ENCODE results near the gene TMPRSS11D.
A peak's percentile ranks its signal among the peaks of the same experiment; 100 is the strongest.

The TMPRSS11D gene

GRCh38 chr4:67885762-67886161 lies 2.0 kb upstream of the TMPRSS11D start:
- peak in 2 of 3 experiments; percentile 3 to 21 for DNase-seq

DNA sequence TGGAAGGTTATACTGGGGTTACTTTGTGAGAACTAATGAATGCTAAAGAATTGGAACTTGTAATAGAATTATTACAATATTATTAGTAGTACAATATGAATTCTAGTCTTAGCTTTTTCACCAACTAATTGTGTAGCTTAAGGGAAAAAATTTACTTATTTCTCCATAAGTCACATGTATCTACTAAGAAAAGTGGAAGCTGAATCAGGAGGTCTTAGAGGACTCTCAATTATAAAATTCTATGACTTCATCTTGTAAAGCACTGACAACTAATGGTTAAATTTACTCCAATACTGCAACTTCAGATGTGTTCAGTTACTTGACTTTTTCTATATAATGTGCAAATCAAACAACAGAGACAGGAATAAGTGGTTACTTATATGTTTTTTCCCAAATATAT lies 899 bp upstream of the TMPRSS11D start:
- DNase-seq: no peak

DNA sequence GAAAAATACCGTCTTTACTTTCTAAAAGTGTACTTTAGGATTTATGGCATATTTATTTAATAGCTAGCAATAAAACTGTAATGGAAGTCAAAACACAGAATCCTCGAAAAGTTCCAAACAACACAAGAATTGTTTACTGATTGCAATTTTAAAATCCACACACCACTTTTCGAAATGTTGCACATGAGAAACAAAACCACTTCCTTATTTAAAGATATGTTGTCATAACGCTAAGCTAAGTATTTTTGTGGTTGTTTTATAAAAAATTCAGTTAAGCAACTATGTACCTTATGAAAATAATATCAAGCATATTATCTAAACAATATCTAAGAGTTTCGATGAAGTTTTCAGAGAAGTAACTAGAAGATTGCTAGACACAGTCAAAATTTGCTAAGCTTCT lies 344 bp downstream of the TMPRSS11D start:
- DNase-seq: no peak

DNA sequence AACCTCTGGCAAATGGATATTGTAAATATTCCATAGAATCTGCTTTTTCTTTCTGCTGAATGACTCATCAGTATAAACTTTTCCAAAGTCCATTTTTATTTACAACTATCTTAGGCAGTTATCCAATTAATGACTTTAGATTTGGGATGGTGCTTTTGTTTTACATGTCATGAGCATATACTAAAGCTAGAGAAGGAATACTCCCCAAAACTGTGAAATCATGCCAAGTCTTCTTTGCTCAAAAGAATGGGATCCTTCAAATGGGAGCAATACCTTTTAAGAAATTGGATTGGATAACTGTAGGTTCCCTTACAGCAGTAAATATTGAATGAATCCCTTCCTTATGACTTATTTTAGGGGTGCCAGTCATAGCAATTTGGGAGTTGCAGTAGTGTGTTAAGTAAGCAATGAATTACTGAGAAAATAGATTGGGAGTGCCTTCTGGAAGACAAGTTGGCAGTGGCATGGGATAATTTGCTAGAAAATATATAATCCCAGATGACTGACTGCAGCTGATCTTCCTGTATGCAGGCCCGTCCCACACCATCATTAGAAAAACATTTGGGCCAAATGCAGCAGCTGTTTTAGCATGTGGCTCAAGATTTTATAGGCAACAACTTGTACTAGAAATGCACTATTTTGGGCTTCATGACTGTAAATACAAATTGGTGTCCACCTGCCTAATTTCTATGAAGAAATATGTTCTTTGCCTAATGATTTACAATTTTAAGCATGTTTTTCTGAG lies 2.8 kb downstream of the TMPRSS11D start:
- DNase-seq: no peak

- no peak for DNase-seq
These were observed 4.3 kb downstream of the TMPRSS11D start for GRCh38 chr4:67879486-67879885.

DNA sequence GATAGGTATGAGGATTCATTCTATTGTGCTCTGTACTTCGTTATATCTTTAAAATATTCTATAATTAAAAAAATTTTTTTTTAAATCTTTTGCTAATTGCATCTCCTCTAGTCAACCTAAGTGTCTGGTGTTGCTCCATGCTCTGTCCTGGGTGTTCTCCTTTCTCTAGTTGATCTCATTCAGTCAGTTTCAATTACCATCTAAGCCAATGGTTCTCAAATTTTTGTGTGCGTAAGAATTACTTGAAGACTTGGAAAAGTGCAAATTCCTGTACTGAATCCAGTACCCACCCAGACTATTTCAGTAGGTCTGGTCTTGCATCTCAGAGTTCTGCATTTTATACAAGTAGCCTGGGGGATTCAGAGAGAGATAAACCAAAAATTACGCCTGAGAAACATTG lies 6.7 kb downstream of the TMPRSS11D start:
- no peak for DNase-seq

- no peak for DNase-seq
These were observed 8.8 kb downstream of the TMPRSS11D start for GRCh38 chr4:67874986-67875385.

DNA sequence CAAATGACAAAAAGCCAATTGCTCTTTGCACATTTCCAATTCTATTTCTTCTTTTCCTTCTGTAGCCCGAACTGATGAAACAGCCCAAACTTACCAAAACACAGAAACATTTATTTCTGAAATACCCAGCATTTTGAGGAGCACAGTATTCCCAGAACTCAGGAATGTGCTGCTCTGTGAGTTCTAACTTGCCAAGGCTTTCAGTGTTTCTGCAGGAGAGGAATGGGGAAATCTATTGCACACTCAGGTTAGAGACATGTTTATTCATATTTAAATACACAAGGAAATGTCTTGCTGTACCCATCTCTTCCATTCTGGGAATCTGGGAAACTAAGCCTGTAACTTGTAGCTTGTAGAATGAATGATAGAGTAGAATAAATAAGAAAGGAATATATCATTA lies 10.7 kb downstream of the TMPRSS11D start:
- DNase-seq: no peak

- peak; percentile 9 to 61 (median 24) for DNase-seq
These were observed 11.9 kb downstream of the TMPRSS11D start for GRCh38 chr4:67871867-67872266.

DNA sequence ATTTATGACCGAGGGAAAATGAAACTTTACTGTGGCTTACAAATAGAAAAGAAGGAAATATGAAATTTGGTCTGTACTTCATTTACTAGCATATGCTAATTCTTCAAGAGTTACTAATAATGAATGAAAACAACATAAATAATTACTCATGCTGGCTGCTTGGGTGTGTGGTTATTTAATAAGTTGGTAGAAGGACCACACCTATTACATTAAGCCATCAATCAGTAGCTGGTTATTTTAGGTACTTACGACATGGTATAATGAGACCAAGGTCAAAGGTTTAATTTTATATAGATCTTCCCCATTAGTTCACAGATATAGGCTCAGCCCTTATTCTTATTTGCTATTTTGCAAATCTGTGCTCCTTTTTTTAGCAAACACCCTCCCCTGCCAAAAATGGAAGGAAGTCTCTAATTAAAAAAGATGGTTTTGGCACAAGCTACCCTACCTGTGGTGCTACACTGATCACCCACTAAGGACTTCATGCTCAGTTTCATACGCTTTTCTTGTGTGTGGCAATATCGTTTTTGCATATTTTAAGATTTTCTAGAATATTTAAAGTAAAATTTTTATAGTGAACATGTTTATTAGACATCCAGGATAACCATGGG lies 14.1 kb downstream of the TMPRSS11D start:
- no peak for DNase-seq

DNA sequence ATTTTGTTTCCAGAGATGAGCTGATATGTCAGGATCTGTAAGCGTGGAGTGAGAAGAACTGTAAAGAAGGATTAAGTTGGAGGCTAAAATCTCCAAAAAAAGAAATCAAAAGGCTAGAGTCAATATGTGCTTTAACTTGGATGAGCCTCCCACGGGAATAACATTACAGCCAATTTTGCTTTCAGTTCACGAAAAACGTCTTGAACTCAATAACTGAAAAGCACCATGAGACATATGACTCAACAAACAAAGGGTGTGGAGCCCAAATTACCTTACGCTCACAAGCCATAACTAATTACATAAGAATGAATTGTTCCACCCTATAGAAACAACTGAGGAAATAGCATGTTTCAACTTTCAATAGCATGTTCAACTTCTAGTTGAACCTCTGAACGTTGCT lies 22.3 kb downstream of the TMPRSS11D start:
- peak; percentile 20 to 45 (median 36) for DNase-seq

DNA sequence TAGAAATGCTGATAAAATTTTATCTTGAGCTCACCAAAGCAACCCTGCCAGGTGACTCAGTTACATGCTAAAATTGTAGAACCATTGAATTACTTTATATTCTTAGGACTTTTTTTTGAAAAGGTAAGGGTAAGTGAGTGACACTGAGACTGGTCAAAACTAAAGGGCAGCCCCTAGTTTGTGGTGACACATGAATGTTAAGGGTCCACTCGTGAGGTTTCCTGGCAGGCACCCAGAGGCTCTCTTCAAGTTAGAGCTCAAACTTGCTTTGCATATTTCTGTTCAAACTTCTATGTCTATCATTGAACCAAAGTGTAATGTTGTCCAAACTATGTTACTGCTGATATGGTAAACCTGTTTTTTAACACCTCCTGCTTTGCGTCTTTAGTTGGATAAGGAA lies 30.5 kb downstream of the TMPRSS11D start:
- DNase-seq: no peak

GRCh38 chr4:67820903-67821302 lies 62.9 kb downstream of the TMPRSS11D start:
- peak in 1 of 3 experiments; percentile 28 for DNase-seq

GRCh38 chr4:67810011-67810410 lies 73.8 kb downstream of the TMPRSS11D start:
- no peak for DNase-seq

GRCh38 chr4:67809502-67809901 lies 74.3 kb downstream of the TMPRSS11D start:
- no peak for DNase-seq

DNA sequence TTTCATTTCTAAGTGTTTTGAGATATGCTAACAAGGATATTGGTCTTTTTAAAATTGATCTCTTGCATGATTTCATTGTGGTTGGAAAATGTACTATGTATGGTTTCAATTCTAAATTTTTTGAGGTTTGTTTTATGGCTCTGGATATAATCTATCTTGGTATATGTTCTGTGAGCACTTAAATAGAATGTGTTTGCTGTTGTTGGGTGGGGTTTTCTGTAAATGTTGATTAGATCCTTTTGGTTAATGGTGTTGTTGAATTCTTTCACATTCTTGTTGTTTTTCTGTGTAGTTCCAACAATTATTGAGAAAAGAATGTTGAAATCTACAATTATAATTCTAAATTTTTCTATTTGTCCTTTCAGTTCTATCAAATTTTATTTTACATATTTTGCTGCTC lies 87.0 kb downstream of the TMPRSS11D start:
- DNase-seq: no peak

DNA sequence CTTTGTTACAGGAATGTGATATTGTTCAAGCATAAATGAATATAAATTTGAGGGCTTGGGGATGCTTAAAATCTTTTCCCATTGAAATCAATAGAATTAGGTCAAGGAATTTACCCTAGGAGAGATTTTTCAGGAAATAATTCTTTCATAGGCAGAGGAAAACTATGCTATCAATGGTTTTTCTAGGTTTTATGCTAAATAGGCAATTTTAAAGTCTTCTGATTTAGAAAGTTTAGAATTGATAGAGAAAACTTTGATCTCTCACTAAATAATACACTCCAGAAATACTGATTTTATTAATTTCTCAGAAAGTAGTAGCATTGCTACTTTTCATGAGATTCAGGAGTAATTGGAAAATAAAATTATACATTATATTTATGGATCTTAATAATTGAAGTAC lies 93.1 kb downstream of the TMPRSS11D start:
- DNase-seq: no peak

DNA sequence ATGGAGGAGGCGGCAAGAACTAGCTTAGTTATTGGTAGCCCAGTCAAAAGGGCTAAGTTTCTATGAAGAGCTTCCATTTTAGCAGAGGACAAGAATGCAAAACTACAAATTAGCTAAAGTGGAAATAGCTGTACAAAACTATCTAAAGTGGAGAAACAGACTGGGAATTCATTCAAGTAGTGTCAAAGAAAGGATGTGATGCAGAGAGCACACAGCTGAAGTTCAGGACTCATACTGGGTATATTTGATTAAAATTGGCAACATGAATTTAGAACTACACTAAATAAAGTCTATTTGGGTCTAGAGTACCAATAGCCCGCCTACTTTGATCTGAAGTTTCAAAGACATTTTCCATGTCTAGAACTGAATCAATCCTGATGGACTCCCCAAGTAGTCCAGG lies 96.5 kb downstream of the TMPRSS11D start:
- DNase-seq: no peak

GRCh38 chr4:67785528-67785927 lies 98.3 kb downstream of the TMPRSS11D start:
- DNase-seq: no peak

- peak in 2 of 3 experiments; percentile 23 to 73 for DNase-seq
These were observed 104.2 kb downstream of the TMPRSS11D start for GRCh38 chr4:67779631-67780030.

DNA sequence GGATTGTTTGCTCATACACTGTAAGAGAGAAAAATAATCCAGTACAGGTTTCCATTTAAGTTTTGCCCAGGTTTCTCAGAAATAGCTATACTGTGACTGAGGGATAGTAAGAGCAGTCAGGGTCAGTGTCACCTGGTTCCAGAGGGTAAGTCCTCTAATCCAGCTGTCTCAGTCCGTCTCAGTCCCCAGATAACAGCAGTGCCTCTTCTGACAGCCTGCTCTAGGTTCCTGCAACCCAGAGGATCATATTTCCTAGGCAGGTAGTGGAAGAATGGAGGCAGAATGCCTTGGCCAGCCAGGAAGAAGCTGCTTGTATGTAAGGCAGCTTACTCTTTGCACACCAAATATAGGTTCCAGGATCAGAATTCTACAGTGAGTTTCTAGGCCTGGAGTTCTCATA lies 107.1 kb downstream of the TMPRSS11D start:
- DNase-seq: peak in 1 of 3 experiments; percentile 35

All from NCI-H1417 (cell line).